Measurements from ENCODE around the gene COMP.
"Not testable (repeated sequence)": the region's sequence is repeated elsewhere in the genome, so short reads cannot be mapped to it uniquely, and the experiment has no call there.

COMP gene

GRCh38 chr19:18745012-18745735, 45.9 kb downstream of the COMP start:
- DNase-seq: no peak

DNA sequence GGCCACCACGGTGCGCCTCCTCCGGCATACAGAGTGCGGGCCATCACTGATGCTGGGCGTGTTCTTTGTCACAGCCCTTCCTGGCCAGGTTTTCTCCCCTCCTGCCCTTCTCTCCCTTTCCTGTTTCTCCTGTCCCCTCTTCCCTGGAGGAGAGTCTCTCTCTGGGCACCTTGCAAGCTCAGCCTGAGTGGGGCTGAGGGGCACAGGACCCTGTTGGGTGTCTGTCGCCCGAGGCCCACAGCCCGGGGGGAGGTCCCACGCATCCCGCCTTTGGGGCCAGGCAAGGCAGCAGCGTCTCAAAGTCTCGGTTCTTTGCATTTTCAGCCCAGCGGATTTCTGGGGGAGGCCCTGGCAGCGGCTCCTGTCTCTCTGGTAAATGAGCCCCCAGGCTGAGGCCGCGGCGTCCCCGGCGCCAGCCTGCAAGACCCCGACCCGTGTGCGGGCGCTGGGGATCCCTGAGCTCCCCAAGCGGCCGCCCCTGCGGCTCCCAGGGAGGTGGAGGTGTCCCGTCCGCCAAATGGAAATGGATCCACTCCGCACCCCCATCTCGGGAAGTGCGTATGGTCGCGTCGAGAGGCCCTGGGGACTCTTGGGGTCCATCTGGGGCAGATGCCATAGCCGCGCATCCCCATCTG, 47.2 kb downstream of the COMP start:
- DNase-seq: no peak

DNA sequence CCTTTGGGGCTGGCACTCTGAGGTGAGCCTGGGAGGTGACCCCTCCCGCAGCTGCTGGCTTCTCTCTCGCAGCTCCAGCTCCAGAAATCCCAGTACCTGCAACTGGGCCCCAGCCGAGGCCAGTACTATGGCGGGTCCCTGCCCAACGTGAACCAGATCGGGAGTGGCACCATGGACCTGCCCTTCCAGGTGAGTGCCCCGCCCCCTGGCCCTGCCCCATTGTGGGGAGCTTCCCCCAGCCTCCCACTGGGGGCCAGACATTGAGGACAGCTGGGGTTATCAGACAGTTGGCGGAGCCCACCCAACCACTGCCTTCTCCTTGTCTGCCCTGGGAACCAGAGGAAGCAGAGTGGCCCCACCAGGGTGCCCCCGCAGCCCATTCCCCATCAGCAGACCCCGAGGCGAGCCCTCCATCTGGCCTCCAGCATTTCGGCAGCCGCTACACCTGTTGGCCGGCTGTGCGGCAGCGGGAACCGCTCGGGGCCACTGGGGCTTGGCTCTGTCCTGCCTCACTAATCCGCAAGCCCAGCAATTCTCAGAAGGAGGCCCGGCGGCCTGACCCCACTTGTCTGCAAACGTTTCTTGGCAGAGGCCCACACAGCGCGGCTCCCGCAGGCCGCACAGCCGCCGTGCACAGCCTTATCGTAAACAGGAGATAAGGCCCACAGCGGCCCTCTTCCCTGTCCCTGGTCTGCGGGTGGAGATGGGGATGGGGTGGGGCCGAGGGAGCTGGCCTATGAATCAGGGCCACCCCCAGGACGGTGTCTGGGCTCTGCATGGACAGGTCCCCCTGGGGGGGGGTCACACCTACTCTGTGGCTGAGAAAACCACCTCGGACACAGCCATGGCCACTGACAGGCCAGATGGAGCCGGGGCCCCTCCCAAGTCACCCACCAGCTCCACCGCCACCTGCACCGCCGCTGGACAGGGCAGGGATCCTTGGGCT, 48.0 kb downstream of the COMP start:
- DNase-seq: no peak

DNA sequence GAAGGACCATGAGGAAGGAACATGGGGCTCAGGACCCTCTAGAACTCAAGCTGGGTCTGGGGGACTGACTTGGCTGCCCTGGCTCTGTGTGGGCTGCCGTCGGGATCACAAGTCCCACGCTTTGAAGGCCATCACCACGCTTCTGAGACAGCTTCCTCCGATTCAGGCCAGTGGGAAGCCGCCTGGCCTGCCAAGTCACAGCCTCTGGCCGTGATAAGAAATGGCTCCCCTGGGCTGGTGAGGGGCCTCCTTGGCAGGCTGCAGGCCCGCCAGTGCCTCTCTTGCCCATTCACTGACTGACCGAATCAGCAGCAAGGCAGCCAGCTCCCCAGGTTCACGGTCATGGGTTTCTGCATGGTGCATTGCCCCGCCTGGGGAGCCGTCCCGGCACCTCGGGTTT, 48.8 kb downstream of the COMP start:
- no peak for DNase-seq

DNA sequence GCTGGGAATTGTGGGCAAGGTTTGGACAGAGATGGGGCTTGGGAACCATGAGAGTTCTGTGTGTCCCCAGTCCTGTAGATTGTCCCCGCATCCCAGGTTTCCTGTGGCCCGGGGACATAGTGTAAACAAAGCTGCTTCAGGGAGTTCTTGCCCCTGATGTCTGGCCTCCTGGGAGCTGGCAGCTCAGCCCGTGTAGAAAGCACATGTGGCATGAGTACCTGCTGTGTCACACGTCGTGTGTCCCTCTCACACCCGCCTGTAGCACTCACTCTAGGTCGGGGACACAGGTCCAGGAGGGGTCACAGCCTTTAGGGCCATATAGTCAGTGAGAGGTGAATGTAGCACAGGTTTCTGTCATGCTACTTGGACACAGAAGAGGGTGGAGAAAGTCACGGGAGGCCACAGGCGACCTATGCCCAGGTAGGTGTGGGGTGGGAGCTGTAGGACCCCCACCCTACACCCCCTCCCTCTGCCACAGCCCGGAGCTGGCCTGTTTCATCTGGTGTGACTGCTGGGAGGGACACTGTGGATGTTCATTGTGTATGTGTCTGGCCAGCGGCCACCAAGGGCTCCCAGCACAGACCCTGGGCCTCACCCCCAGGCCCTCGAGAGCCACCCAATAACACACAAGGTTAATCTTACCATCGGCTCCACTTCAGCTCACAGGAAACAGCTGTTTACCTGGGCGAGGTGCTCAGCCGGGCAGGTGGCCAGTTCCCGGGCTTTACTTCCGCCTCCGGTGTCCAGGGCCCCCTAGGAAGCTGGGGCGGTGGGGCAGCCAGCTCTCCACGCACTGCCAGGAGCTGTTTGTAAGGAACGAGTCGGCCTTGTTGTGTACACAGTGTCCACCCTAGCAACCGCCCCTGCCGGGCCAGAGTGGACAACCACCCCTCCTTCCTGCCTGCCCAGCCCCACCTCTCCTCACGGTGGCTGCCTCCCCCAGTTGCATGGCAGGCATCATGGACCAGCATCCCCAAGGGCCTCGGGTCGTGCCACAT, 49.7 kb downstream of the COMP start:
- DNase-seq: no peak

GRCh38 chr19:18738961-18739690, 52.0 kb downstream of the COMP start:
- no peak for DNase-seq

DNA sequence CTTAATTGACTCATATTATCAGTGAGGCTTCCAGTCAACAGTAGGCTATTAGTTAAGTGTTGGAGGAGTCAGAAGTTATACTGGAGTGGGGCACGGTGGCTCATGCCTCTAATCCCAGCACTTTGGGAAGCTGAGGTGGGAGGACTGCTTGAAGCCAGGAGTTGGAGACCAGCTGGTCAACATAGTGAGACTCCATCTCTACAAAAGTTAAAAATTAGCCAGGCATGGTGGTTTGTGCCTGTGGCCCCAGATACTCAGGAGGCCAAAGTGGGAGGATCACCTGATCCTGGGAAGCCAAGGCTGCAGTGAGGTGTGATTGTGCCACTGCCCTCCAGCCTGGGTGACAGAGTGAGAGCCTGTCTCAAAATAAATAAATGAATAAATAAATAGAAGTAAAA, 53.2 kb downstream of the COMP start:
- DNase-seq: no peak

GRCh38 chr19:18737337-18737953, 53.7 kb downstream of the COMP start:
- no peak for DNase-seq

- no peak for DNase-seq
Measured at GRCh38 chr19:18736415-18737336, 54.4 kb downstream of the COMP start.

- DNase-seq: no peak
Measured at GRCh38 chr19:18735752-18736151, 55.4 kb downstream of the COMP start.

- DNase-seq: no peak
Measured at GRCh38 chr19:18735324-18735723, 55.8 kb downstream of the COMP start.

GRCh38 chr19:18733762-18734332, 57.3 kb downstream of the COMP start:
- not testable (repeated sequence) for DNase-seq

DNA sequence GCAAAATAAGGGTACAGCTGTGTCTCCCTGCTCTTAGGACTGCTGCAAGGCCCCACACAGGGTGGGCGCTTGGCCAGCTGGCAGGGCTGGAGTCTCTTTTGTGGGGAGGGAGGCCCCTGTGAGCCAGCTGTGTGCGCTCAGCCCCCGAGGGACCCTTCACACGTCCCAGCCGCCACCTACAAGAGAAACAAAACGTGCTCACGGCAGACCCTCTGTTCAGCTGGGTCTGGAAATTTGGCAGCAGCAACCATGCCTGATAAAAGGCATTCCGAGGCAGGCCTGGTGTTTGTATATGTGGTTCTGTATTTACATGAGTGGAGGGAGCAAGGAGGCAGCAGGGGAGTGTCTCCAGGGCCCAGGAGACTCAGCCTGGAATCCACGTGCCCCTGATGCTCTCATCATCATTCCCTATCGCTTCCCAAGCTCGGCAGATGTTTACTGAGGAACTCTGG, 57.9 kb downstream of the COMP start:
- no peak for DNase-seq

Data from bone marrow (tissue), 2 donors.